Measurements from ENCODE around the gene GFRA1. TPM values are rescaled to one million over a fixed set of nuclear protein-coding genes. Genes with fewer than 3 reads are reported as not detected.

GFRA1 gene
- total and polyA plus RNA-seq, 2 donors (not counting 3 experiments of a cell fraction or from before 2014, with no cell fraction given): 0.22 to 0.88 TPM

DNA sequence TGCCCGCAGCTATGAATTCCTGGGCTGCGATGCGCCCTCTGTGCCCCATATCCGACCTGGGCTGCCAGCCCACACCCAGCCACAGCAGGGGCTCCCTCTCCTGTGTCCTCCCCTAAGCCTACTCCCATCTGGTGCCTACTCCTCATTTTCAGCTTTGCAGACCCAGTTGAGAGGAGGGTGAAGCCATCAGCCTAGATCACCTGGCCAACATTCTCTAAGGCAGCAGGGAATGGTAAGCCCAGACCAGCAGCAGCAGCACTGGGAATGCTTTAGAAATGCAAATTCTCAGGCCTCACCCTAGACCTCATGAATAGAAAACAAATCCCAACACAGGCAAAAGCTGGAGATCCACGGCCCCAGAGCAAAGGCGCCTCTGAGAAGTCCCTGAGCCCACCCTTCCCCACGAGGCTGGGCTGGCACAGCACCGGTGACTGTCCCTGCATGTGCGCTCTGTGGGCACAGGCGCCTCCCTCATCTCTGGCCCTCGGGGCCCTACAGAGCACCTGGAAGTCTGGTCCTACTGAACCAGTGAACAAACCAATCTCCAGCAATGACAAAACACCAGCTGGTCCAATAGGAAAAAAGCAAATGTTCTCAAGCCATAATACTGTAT lies 161.4 kb downstream of the GFRA1 start:
- Histone ChIP-seq H3K27me3 (ENCODE audit: control insufficient read depth in 2 of 2, insufficient read depth in 2 of 2, low read length in 2 of 2) (no peaks in the 10 kb centered on the region), H3K9ac (replicated peaks; ENCODE audit: extremely low read depth, insufficient read depth, low read length) (no peak overlapping the region), H3K9me3 (replicated peaks; ENCODE audit: control insufficient read depth, insufficient read depth, low read length) (no peaks in the 10 kb centered on the region), H3K4me3 (replicated peaks in 1 of 3; ENCODE audit: insufficient read depth in 1 of 3, low read depth in 1 of 3, low read length in 3 of 3) (no peak overlapping the region), H3K4me2 (ENCODE audit: insufficient read depth, low read length) (no peak overlapping the region), H4K20me1 (replicated peaks; ENCODE audit: control insufficient read depth, extremely low read depth, insufficient read depth, low read length) (no peaks in the 10 kb centered on the region), H3K4me1 (ENCODE audit: control insufficient read depth, extremely low read depth, insufficient read depth, low read length) (no peaks in the 10 kb centered on the region), H3K36me3 (ENCODE audit: control insufficient read depth in 2 of 2, extremely low read depth in 1 of 2, insufficient read depth in 2 of 2, low read length in 2 of 2) (no peaks in the 10 kb centered on the region), H2AFZ (ENCODE audit: low read depth, low read length) (no peak overlapping the region), H3K9me1 (replicated peaks; ENCODE audit: control insufficient read depth, extremely low read depth, insufficient read depth, low read length) (no peaks in the 10 kb centered on the region), H3K79me2 (ENCODE audit: control insufficient read depth, insufficient read depth, low read length) (no peaks in the 10 kb centered on the region), H3K27ac (ENCODE audit: insufficient read depth, low read depth, low read length) (no peak overlapping the region)
- ChIA-PET CTCF (no interaction called here), POLR2A (no interaction called here)
- TF ChIP-seq JUN (IDR thresholded peaks at IDR 0.05; ENCODE audit: borderline replicate concordance, insufficient read depth, insufficient read length, low read depth) (no peak), FOS (IDR thresholded peaks at IDR 0.05; ENCODE audit: borderline replicate concordance, insufficient read depth, low read length) (no peak), POLR2A (IDR thresholded peaks at IDR 0.05; ENCODE audit: low read depth, low read length) (no peak)
- no peak for DNase-seq (ENCODE audit: low read depth, low spot score)
- no TSS peak for BruUV-seq (replicated peaks)
- no peak for FAIRE-seq
- dilution Hi-C loops (cut with MboI; ENCODE audit: extremely low pct_ligation_motif_present, low sequenced_read_pairs) (no loop called here), intact Hi-C loops (cut with micrococcal nuclease) (no loop called here)

DNA sequence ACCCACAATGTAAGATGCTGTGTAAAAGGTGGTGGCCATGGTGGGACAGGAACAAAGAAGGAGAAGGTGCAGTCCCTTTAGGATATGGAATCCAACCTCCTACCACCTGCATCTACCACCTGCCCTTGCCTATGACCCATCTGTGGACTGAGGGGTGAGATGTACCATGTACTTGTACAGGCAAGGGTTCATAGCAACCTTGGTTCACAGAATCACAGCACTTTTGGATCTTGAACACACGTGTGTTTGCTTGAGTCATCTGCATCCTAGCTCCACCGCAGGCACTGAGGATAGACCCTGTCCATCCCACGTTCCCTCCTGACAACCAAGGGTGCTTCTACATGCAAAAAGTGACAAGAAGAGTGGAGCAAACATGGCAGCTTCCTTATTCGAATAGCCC lies 162.3 kb downstream of the GFRA1 start:
- Histone ChIP-seq H3K79me2 (ENCODE audit: control insufficient read depth, insufficient read depth, low read length) (no peaks in the 10 kb centered on the region), H3K4me2 (ENCODE audit: insufficient read depth, low read length) (no peak overlapping the region), H3K27me3 (ENCODE audit: control insufficient read depth in 2 of 2, insufficient read depth in 2 of 2, low read length in 2 of 2) (no peaks in the 10 kb centered on the region), H3K9ac (replicated peaks; ENCODE audit: extremely low read depth, insufficient read depth, low read length) (no peak overlapping the region), H3K4me1 (ENCODE audit: control insufficient read depth, extremely low read depth, insufficient read depth, low read length) (no peaks in the 10 kb centered on the region), H3K9me1 (replicated peaks; ENCODE audit: control insufficient read depth, extremely low read depth, insufficient read depth, low read length) (no peaks in the 10 kb centered on the region), H4K20me1 (replicated peaks; ENCODE audit: control insufficient read depth, extremely low read depth, insufficient read depth, low read length) (no peaks in the 10 kb centered on the region), H3K4me3 (replicated peaks in 1 of 3; ENCODE audit: insufficient read depth in 1 of 3, low read depth in 1 of 3, low read length in 3 of 3) (no peak overlapping the region), H3K9me3 (replicated peaks; ENCODE audit: control insufficient read depth, insufficient read depth, low read length) (no peaks in the 10 kb centered on the region), H3K36me3 (ENCODE audit: control insufficient read depth in 2 of 2, extremely low read depth in 1 of 2, insufficient read depth in 2 of 2, low read length in 2 of 2) (no peaks in the 10 kb centered on the region), H3K27ac (ENCODE audit: insufficient read depth, low read depth, low read length) (no peak overlapping the region), H2AFZ (ENCODE audit: low read depth, low read length) (no peak overlapping the region)
- ChIA-PET CTCF (no interaction called here), POLR2A (no interaction called here)
- FAIRE-seq (no peak), DNase-seq (ENCODE audit: low read depth, low spot score) (no peak)
- dilution Hi-C loops (cut with MboI; ENCODE audit: extremely low pct_ligation_motif_present, low sequenced_read_pairs): no loop called here
- BruUV-seq (replicated peaks): no TSS peak
- TF ChIP-seq POLR2AphosphoS5 (IDR thresholded peaks at IDR 0.05; ENCODE audit: insufficient read depth, low read depth, low read length) (no peak), CTCF (IDR thresholded peaks at IDR 0.05; ENCODE audit: extremely low read depth in 1 of 2, insufficient read depth in 1 of 2, low read depth in 1 of 2, low read length in 2 of 2) (no peak), GATA2 (IDR thresholded peaks at IDR 0.05; ENCODE audit: insufficient read depth, insufficient read length, low read depth, low read length) (no peak), MYC (IDR thresholded peaks at IDR 0.05; ENCODE audit: low read depth, low read length) (no peak), JUN (IDR thresholded peaks at IDR 0.05; ENCODE audit: borderline replicate concordance, insufficient read depth, insufficient read length, low read depth) (no peak), FOS (IDR thresholded peaks at IDR 0.05; ENCODE audit: borderline replicate concordance, insufficient read depth, low read length) (no peak), EZH2 (IDR thresholded peaks at IDR 0.05; ENCODE audit: borderline replicate concordance, low read depth, low read length, severe bottlenecking) (no peak), POLR2A (IDR thresholded peaks at IDR 0.05; ENCODE audit: low read depth, low read length) (no peak)
- TF ChIP-seq, protein P1, sequence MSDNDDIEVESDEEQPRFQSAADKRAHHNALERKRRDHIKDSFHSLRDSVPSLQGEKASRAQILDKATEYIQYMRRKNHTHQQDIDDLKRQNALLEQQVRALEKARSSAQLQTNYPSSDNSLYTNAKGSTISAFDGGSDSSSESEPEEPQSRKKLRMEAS (IDR thresholded peaks at IDR 0.05; ENCODE audit: insufficient read depth, insufficient read length): no peak
- intact Hi-C loops (cut with micrococcal nuclease): no loop called here
